ENCODE results near the gene ZNF821.
"Not testable (repeated sequence)": the region's sequence is repeated elsewhere in the genome, so short reads cannot be mapped to it uniquely, and the experiment has no call there.

Gene ZNF821

DNA sequence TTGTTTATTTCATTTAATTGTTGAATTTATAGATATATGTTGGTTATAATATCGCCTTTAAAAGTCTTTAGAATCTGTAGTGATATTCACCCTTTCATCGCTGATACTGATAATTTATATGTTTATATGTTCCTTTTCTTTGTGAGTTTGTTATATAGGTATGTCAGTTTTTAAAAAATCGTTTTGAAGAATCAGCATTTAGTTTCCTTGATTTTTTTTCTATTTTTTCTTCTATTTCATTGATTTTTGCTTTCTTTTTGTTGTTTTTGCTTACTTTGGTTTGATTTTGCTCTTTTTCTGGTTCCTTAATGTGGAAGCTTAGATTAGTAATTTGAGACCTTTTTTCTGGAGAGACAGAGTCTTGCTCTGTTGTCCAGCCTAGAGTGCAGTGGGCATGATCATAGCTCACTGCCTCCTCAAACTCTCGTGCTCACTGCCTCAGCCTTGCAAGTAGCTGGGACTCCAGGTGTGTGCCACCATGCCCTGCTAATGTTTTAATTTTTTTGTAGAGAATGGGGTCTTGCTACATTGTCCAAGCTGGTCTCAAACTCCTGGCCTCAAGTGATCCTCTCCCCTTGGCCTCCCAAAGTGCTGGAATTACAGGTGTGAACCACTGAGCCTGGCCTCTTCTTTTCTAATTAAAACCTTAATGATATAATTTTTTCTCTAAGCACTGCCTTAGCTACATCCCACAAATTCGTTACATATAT, 18.8 kb upstream of the ZNF821 start:
- no peak for DNase-seq (ENCODE audit: low read depth in 2 of 2, low spot score in 1 of 2)

DNA sequence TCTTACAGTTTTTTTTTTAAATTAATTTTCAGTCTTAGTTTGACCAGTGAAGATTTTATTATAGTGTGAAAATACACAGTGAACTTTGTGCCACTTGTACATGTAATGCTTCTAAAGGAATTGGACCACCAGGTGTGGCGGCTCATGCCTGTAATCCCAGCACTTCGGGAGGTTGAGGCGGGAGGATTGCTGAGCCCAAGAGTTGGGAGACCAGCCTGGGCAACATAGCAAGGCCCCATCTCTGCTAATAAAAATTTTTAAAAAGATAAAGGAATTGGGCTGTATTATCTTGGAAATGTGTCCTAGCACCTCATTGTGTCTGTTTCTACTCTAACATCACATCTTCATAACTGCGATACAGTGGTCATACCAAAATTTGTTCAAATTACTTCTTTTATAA, 15.2 kb upstream of the ZNF821 start:
- no peak for DNase-seq (ENCODE audit: low read depth in 2 of 2, low spot score in 1 of 2)

DNA sequence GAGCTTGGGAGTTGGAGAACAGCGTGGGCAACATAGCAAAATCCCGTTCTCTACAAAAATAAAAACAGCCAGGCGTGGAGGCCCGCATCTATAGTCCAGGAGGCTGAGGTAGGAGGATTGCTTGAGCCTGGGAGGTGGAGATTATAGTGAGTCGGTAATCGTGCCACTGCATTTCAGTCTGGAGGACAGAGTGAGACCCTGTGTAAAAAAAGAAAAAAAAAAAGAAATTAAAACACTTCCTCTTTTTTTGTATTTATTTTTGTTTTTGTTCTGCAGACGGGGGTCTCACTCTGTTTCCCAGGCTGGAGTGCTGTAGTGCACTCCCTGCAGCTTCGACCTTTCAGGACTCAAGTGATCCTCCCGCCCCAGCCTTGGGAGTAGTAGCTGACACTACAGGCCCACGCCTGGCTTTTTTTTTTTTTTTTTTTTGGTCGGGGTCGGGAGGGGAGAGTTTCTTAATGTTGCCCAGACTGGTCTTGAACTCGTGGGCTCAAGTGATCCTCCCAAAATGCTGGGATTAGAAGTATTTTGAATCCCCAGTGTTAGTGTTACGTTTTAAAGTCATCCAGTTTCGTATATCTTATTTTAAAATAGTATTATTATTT, 12.9 kb upstream of the ZNF821 start:
- DNase-seq (ENCODE audit: low read depth in 2 of 2, low spot score in 1 of 2), result no peak

DNA sequence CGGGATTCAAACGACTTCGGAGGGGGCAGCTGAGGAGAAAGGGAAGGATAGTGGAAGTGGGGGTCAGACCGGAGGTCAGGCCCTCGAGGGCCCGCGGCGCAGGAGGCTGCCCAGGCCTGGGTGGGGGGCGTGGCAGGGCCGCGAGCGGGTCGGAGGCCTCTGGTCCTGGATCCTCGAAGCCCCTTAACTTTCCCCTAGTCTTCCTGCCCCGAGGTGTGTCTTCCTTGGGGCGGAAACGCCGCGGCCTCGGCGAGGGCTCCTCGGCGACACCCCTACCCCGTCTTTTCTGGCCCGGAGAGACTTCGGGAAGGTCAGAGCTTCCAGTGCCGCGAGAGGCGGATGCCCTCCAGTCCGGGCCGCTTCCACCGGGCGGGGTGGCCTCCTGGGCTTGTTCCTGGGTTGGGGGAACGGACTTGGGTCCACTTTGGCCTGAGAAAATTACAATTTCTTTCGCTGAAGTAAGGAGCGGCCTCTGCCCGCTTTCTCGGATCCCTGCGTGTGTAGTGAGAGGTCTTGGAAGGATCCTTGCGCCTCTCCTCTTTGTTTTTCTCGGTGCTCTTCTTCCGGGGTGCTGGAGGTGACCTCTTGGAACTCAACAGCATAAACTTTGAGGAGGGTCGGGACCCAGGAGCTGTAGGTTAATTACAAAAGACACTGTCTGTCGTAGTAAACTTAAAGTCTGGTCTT, 11.8 kb upstream of the ZNF821 start:
- DNase-seq (ENCODE audit: low read depth in 2 of 2, low spot score in 1 of 2), result no peak

DNA sequence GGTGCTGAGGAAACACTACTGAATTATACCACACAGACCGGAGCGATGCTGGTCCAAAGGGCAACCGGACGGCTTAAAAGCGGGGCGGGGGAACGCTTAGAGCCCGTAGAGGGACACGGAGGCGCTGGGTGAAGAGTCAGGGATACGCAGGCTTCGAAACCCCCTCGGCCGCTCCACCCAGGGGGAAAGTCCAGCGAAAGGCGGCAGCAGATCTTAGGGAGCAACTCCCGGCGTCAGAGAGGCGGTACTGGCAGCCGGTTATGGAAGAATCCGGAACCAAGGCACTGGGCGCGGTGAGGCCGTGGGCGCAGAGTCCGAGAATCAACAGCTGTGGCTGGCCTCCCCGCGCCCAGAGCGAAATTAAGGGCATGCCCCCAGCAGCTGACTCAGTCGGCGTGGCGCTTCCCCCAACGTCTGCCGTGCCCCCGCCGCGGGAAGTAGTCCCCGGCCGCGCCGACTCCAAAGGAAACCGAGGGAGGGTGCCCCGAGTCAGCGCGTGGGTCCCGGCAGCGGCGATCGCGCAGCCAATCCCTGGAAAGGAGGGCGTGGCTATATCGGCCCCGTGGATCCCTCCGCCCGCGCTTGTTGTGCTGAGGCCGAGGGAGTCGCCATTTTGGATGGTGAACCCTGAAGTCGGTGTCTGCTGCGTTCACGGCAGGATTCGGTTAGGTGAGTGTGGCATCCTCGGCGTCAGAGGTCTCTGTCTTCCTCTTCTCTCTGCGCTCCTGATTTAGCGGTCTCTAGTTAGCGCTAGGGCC, 11.1 kb upstream of the ZNF821 start, which contains the start of gene IST1:
IST1 (plus strand) TSS at position 611 of the 758 bp plus-strand sequence. CDS start 20,110 bp downstream, outside the sequence.
- peak; percentile 93 to 98 for DNase-seq (ENCODE audit: low read depth in 2 of 2, low spot score in 1 of 2)

DNA sequence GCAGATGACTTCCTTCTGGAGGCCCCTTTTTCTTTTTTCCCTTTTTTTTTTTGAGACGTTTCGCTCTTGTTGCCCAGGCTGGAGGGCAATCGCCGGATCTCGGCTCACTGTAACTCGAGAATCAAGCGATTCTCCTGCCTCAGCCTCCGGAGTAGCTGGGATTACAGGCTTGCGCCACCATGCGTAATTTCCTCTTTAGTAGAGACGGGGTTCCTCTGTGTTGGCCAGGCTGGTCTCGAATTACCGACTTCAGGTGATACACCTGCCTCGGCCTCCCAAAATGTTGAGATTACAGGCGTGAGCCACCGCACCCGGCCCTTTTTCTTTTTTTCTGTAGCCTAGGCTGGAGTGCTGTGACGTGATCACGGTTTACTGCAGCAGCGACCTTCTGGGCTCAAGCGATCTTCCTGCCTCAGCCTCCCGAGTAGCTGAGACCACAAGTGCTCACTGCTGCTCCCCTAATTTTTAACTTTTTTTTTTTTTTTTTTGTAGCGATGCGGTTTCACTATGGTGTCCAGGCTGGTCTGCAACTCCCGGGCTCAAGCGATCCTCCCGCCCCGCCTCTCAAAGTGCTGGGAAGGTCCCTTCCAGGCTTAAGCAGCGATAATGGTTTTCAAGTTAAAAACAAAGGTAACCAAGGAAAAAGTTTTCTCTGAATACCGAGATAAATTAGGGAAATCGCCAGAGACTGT, 10.4 kb upstream of the ZNF821 start:
- peak in 1 of 2 donors; percentile 4 for DNase-seq (ENCODE audit: low read depth in 2 of 2, low spot score in 1 of 2)

DNA sequence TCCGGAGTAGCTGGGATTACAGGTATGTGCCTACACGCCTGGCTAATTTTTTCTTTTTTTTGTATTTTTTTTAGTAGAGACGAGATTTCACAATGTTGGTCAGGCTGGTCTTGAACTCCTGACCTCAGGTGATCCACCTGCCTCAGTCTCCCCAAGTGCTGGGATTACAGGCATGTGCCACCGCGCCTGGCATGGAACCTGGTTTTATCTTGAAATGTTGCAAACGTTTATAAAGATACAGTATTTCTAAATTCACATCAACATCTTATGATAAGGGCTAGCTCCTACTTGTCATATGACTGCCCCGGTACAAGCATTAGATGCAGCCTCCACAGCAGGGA, 9.9 kb upstream of the ZNF821 start:
- DNase-seq (ENCODE audit: low read depth in 2 of 2, low spot score in 1 of 2), result no peak

DNA sequence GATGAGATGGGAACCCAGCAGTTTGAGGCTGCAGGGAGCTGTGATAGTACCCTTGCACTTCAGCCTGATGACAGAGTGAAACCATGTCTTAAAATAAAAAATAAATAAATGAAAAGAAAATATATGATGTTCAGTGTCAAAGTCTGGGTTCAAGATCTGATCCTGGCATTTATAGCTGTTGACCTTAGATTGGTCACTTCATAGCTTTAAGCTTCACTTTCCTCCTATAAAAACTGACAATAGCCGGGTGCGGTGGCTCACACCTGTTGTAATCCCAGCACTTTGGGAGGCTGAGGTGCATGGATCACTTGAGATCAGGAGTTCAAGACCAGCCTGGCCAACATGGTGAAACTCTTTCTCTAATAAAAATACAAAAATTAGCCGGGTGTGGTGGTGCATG, 5.2 kb upstream of the ZNF821 start:
- no peak for DNase-seq (ENCODE audit: low read depth in 2 of 2, low spot score in 1 of 2)

DNA sequence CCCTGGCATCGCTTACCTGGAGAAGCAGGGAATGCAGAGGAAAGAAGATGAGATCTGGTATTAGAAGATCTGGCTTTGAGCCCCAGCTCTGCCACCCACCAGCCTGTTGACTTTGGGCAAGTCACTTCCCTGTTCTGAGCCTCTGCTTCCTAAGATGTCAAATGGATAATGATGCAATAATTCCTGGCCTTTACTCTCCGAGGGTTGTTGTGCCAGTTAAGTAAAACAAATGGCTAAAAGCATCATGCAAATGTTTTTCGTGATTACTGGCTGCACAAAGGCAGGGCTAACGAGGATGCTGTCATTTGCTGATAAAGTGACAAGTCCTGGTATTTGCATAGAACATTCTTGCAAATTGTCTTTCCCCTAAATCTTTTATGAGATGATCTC, 1.3 kb upstream of the ZNF821 start:
- no peak for DNase-seq (ENCODE audit: low read depth in 2 of 2, low spot score in 1 of 2)

DNA sequence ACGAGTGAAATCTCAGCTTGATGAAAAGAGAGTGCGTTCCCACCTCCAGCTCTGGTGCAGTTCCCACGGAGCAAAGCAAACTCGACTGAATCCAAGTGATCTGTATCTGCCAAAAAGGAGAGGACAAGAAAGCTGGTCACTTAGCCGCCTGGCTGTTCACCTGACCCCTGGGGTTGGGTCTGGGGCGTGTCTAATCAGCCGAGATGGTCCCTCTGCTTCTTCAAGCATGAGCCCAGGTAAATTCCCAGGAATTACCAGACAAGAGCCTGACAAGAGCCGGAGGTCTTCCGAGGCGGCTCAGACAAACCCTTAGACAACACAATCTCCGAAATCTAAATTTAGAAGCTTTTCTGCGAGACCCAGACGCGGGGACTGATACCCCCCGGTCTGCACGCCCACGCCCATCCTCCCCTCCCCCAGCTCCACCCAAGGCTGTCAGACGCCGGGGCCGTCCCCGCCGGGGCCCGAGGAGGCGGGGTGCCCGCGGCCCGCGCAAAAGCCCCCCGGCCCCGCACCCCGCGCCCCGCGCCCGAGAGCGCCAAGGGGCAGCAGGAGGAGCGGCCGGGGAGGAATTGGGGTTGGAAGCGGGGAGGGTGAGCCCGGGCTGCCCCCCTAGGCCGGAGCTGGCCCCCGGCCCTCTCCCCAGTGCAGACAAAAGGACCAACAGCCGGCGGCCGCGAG, 674 bp downstream of the ZNF821 start:
- DNase-seq (ENCODE audit: low read depth in 2 of 2, low spot score in 1 of 2), result peak in 1 of 2 donors; percentile 64

DNA sequence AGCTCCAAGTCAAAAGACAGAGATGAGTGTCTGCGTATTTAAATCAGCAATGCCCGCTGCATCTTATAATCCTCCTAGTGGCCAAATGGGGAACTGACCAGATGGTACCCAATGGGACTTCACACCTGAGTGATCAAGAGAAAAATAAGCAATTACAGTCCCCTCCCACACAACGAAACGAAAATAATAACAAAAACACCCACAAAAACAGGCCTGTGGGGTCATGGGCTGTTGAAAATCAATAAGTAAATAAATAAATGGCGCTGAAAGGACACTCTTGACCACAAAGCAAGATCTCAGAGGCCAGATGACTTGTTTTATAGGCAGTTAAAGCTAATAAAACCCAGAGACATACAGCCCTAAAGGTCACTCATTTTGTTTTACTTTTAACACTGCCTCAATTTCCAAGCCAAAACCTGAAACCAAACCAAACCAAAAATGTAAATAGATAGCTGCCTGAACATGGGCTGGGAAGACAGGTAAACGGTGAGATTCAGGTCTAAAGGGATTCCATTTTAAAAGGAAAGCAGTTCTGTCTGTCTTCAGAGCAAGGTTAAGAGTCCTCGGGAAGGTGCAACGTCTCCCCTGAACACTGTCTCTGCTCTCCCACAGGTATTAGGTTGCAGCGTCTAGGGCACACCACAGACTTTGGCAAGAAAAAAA, 1.3 kb downstream of the ZNF821 start:
- DNase-seq (ENCODE audit: low read depth in 2 of 2, low spot score in 1 of 2), result peak; percentile 50 to 60

DNA sequence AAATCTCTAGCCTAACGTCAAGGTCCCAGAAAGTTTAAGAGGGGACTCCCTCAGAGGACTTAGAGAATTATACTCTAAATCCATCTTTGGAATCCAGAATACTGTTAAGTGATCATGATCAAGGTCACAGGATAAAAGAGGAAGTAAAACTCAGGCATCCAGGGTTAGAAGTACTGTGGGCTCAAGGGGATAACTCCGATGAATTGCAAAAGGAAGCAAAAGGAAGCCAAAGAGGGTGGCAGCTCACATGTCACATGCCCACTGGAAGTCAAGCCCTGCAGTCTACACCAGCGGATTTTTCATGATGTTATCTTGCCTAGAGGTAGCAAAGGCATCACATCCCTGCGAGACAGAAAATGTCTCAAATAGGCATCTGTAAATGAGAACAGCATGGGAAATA, 3.8 kb downstream of the ZNF821 start:
- DNase-seq (ENCODE audit: low read depth in 2 of 2, low spot score in 1 of 2), result no peak

DNA sequence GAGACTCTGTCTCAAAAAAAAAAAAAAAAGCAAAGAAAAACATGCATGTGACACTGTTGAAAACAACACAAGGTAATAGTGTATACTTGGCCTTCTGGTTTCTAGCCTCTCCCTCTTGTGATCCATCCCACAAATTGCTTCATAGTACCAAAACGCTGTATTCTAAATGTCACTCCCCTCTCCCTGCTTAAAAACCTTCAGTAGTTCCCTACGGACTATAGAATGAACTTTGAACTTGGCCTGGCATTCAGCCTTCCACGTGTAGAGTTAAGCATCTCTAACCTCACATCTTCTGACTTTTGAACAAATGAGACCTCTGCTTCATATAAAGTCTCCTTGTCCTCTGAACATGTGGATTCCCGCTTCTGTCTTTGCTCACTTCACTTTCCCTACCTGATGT, 5.1 kb downstream of the ZNF821 start:
- DNase-seq (ENCODE audit: low read depth in 2 of 2, low spot score in 1 of 2), result no peak

DNA sequence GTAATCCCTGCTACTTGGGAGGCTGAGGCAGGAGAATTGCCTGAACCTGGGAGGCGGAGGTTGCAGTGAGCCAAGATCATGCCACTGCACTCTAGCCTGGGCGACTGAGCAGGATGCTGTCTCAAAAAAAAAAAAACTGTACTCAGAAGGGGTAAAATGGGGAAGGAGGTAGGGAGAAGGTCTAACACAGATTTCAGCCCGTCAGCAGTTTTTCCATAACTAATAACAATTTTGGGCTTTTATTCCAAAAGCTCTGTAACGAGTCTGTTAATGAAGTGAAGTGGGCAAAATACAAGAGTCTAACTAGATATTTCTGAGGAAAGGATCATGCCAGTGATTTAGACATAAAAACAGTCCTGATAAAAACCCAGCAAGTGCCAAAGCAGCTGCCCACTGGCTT, 10.8 kb downstream of the ZNF821 start:
- DNase-seq (ENCODE audit: low read depth in 2 of 2, low spot score in 1 of 2), result no peak

DNA sequence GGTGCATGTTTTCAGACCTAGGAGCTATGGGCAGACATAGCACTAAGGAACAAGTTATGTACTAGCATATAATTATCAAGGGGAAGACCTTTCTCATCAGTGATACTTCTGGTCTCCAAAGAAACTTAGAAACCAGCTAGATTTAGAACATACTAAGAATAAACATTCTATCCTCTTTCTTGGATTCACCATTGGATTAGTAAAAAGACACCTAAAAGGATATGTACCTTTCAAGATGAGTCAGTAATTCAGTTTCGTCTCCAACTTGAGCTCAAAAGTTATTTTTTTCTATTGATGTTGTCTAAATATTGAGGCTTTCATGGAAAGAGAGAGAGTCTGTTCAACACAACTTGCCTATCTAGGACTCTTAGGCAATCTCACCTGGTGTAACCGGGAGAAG, 13.2 kb downstream of the ZNF821 start:
- DNase-seq (ENCODE audit: low read depth in 2 of 2, low spot score in 1 of 2), result no peak

DNA sequence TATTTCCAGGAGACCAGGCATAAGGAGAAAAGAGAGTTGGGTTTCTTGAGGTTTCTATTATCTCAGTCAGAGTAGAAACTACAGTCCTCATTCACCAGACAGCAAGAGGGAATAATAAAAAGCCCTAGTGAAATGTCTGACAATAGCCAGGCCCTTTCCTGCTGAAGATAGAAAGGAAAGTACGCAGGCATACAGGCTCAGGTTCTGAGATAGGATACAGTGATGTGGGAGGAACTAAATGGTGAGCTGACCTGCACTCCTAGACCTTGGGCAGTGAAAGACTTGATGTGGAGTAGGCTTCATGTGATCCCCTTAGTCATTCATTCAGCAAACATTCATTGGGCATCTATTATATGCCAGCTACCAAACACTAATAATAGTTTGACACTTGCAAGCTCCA, 14.9 kb downstream of the ZNF821 start:
- no peak for DNase-seq (ENCODE audit: low read depth in 2 of 2, low spot score in 1 of 2)

DNA sequence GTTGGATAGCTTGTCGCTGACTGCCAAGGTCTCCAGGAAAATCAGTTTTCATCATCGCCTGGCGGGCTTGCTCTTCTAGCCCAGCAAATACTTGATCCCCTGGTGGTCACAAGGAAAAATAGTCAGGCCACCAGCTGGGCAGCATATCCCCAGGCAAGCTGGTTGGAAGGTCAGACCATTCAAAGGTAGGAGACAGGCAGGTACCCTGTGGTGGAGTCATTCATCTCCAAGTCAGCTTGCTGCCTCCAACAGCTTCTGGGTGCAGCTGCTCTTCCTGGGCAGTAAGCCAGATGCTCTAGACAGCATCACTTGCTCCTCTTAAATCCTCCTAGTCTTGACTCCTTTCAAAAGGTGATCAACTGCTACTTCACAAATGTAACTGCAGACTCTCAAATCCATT, 16.0 kb downstream of the ZNF821 start:
- no peak for DNase-seq (ENCODE audit: low read depth in 2 of 2, low spot score in 1 of 2)

DNA sequence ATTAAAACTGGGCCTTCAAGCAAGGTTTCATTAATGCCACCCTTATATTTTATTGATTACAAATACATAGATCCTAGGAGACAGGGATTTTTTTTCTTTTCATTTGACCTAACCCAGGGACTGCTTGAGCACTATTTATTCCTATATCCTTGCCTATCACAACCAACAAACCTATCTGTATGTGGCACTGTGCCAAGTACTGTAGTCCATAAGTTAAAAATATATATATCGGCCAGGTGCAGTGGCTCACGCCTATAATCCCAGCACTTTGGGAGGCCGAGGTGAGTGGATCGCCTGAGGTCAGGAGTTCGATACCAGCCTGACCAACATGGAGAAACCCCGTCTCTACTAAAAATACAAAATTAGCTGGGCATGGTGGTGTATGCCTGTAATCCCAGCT, 16.8 kb downstream of the ZNF821 start:
- DNase-seq (ENCODE audit: low read depth in 2 of 2, low spot score in 1 of 2), result not testable (repeated sequence)

DNA sequence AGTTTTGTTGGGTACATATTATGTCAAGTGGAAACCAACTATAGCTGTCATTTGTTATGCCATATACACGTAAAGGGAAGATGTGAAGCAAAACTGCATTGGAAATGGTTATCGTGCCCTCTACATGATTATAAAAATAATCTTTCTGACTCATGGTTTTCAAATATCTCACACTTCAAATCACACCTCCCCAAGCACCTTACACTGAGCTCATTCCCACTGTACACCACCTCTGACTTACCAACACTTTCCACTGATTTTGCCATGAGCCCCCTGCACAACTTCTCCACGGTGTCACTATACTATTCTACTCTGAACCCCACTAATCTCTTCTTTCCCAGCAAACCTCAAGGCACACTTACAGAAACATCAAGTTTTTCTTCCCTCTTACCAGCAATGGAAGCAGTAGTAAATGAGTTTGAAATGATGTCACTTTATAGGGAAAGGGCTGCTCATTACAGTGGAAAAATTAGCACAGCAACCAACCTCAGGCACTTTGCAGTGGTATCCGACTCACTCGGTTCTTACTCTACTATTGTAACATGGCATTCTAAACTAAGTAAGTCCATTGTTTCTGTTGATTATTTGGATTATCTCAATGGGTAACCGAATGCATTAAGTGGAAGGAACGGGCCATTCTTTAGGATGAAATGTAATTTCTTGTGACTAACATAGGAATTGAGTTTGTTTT, 18.7 kb downstream of the ZNF821 start:
- no peak for DNase-seq (ENCODE audit: low read depth in 2 of 2, low spot score in 1 of 2)

DNA sequence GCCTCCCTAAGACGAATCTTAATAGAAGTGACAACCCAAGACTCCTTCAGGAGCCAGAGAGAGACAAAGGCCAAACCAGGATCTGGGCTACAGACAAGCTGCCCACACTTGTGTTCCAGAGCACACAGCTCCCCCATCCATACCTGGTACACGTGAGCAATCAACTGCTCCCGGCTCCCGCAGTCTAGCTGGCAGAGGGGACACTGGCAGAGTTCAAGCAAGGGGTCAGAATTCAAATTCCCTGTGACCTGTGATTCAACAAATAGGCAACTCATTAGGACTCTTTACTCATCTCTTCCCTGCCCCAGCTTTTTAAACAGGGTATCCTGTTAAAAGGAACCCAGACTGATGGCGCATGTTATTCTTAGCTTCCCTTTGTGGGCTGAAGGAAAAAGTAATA, 20.0 kb downstream of the ZNF821 start:
- DNase-seq (ENCODE audit: low read depth in 2 of 2, low spot score in 1 of 2), result no peak

Measured in stimulated activated CD8-positive, alpha-beta memory T cell treated with anti-CD3 and anti-CD28 coated beads, Interleukin-4, amount 100 ng/mL, for 4 hours (primary cell).